HFF-Myc (cell line): ENCODE data around the gene CDK3.
"Not testable (repeated sequence)": the region's sequence is repeated elsewhere in the genome, so short reads cannot be mapped to it uniquely, and the experiment has no call there.

Experiments used
- DNase-seq: peaks from one replicate; pipeline ENCODE4 v3.0.0-alpha.2; 2011; ENCODE audit warnings: low read depth; ENCODE audit errors: extremely low read depth
- H3K4me3 ChIP-seq: replicated peaks from 2 replicates; pipeline ENCODE4 v1.5.1; 2011; ENCODE audit warnings: low read depth, mild to moderate bottlenecking, control low read depth, low read length
- CTCF ChIP-seq: IDR thresholded peaks from 2 replicates; pipeline ENCODE4 v1.5.1; 2012; ENCODE audit warnings: mild to moderate bottlenecking, low read depth, low read length, control low read depth; ENCODE audit errors: missing control alignments

Gene CDK3

GRCh38 chr17:75970011-75970523 is 30.6 kb upstream of the CDK3 start:
- TF ChIP-seq CTCF = no peak
- DNase-seq = peak; percentile 72
- no peak overlapping the region for H3K4me3 ChIP-seq

- no peak for TF ChIP-seq CTCF
- H3K4me3 ChIP-seq = no peak overlapping the region
- DNase-seq = no peak
Observed at GRCh38 chr17:75970626-75971025, 30.0 kb upstream of the CDK3 start.

- DNase-seq, H3K4me3 ChIP-seq: not testable (repeated sequence)
Observed at GRCh38 chr17:75975187-75975586, 25.5 kb upstream of the CDK3 start.

GRCh38 chr17:75975757-75976174 is 24.9 kb upstream of the CDK3 start:
- no peak for DNase-seq
- H3K4me3 ChIP-seq = no peak overlapping the region
- TF ChIP-seq CTCF = no peak

- no peak for DNase-seq
- no peak for TF ChIP-seq CTCF
- no peak overlapping the region for H3K4me3 ChIP-seq
Observed at GRCh38 chr17:75976175-75976848, 24.3 kb upstream of the CDK3 start.

GRCh38 chr17:75978938-75979704 is 21.5 kb upstream of the CDK3 start, which contains the start of the genes ACOX1 and TEN1:
ACOX1 (minus strand) TSS chr17:75979166; CDS start chr17:75979073, 93 bp downstream.
TEN1 (plus strand) TSS chr17:75979240; CDS start chr17:75986193, 6,953 bp downstream.
- peak within 1 kb of the TSS; percentile 80 for H3K4me3 ChIP-seq
- TF ChIP-seq CTCF = no peak
- DNase-seq = peak; percentile 89

- no peak for DNase-seq
- no peak for TF ChIP-seq CTCF
- peak overlapping the region; percentile 80 for H3K4me3 ChIP-seq
Observed at GRCh38 chr17:75979705-75980187, 20.9 kb upstream of the CDK3 start.
